KMS-11 (cell line): ENCODE results near the gene PPFIBP2.

Experiments
- H2AFZ ChIP-seq: fragments of 200-600 bp; sonication (generic); 2 replicates; pipeline ENCODE4 v1.6.1; 2016; ENCODE audit warnings: antibody characterized with exemption, mixed run types, low read depth
- H3K27ac ChIP-seq: fragments of 200-600 bp; sonication (generic); 2 replicates; pipeline ENCODE4 v1.6.1; 2016; ENCODE audit warnings: mild to moderate bottlenecking, mixed run types
- H3K27me3 ChIP-seq: fragments of 200-600 bp; sonication (generic); 2 replicates; pipeline ENCODE4 v1.6.1; 2017; ENCODE audit warnings: mild to moderate bottlenecking, low read depth, mixed run types, moderate library complexity; ENCODE audit not compliant: insufficient read depth
- H3K36me3 ChIP-seq: fragments of 200-600 bp; sonication (generic); 2 replicates; pipeline ENCODE4 v1.6.1; 2017; ENCODE audit warnings: mild to moderate bottlenecking, mixed run types; ENCODE audit not compliant: insufficient read depth
- H3K4me1 ChIP-seq: fragments of 200-600 bp; sonication (generic); 2 replicates; pipeline ENCODE4 v1.6.1; 2016; ENCODE audit warnings: mild to moderate bottlenecking, low read depth, mixed run types; ENCODE audit not compliant: poor library complexity, severe bottlenecking
- H3K4me2 ChIP-seq: fragments of 200-600 bp; sonication (generic); 2 replicates; pipeline ENCODE4 v1.7.0; 2016; ENCODE audit warnings: mild to moderate bottlenecking, mixed run types
- H3K4me3 ChIP-seq: fragments of 200-600 bp; sonication (generic); IDR thresholded peaks from 2 replicates; pipeline ENCODE4 v1.6.1; 2017; ENCODE audit warnings: low read depth, low read length, mixed read lengths; ENCODE audit not compliant: insufficient read depth
- H3K79me2 ChIP-seq: fragments of 200-600 bp; sonication (generic); 2 replicates; pipeline ENCODE4 v1.6.1; 2016; ENCODE audit warnings: low read depth, mixed run types; ENCODE audit not compliant: insufficient read depth
- H3K9ac ChIP-seq: fragments of 200-600 bp; sonication (generic); 2 replicates; pipeline ENCODE4 v1.6.1; 2016; ENCODE audit warnings: mild to moderate bottlenecking, mixed run types
- H4K20me1 ChIP-seq: fragments of 200-600 bp; sonication (generic); 2 replicates; pipeline ENCODE4 v1.6.1; 2016; ENCODE audit warnings: mild to moderate bottlenecking, mixed run types; ENCODE audit not compliant: insufficient read depth
- CTCF ChIP-seq: fragments of 200-600 bp; sonication (generic); conservative IDR thresholded peaks from 2 replicates; pipeline ENCODE4 v1.6.1; 2017; ENCODE audit warnings: low read depth, mild to moderate bottlenecking, antibody characterized with exemption, low read length, moderate library complexity, mixed read lengths

PPFIBP2 gene

GRCh38 chr11:7646866-7647265 lies 133.1 kb downstream of the PPFIBP2 start:
- TF ChIP-seq CTCF, result no peak
- H3K79me2 ChIP-seq, result no peaks in the 10 kb centered on the region
- H3K4me1 ChIP-seq, result no peaks in the 10 kb centered on the region
- H3K27ac ChIP-seq, result no peak overlapping the region
- H3K27me3 ChIP-seq, result no peaks in the 10 kb centered on the region
- H2AFZ ChIP-seq, result no peak overlapping the region
- H4K20me1 ChIP-seq, result no peaks in the 10 kb centered on the region
- H3K36me3 ChIP-seq, result no peaks in the 10 kb centered on the region
- no peak overlapping the region for H3K4me3 ChIP-seq
- no peak overlapping the region for H3K4me2 ChIP-seq
- H3K9ac ChIP-seq, result no peak overlapping the region

- H2AFZ ChIP-seq, result no peak overlapping the region
- no peaks in the 10 kb centered on the region for H3K79me2 ChIP-seq
- no peak overlapping the region for H3K9ac ChIP-seq
- H3K4me1 ChIP-seq, result no peaks in the 10 kb centered on the region
- no peak overlapping the region for H3K4me2 ChIP-seq
- TF ChIP-seq CTCF, result no peak
- H3K4me3 ChIP-seq, result no peak overlapping the region
- H3K36me3 ChIP-seq, result no peaks in the 10 kb centered on the region
- H3K27ac ChIP-seq, result no peak overlapping the region
- H3K27me3 ChIP-seq, result no peaks in the 10 kb centered on the region
- no peaks in the 10 kb centered on the region for H4K20me1 ChIP-seq
These were observed 134.5 kb downstream of the PPFIBP2 start for GRCh38 chr11:7648264-7648663.

GRCh38 chr11:7651140-7651551 lies 137.3 kb downstream of the PPFIBP2 start:
- H3K36me3 ChIP-seq, result no peaks in the 10 kb centered on the region
- H2AFZ ChIP-seq, result no peak overlapping the region
- H3K4me3 ChIP-seq, result no peak overlapping the region
- no peak overlapping the region for H3K9ac ChIP-seq
- H3K4me1 ChIP-seq, result no peaks in the 10 kb centered on the region
- no peak for TF ChIP-seq CTCF
- no peak overlapping the region for H3K4me2 ChIP-seq
- no peaks in the 10 kb centered on the region for H3K27me3 ChIP-seq
- no peaks in the 10 kb centered on the region for H3K79me2 ChIP-seq
- no peak overlapping the region for H3K27ac ChIP-seq
- H4K20me1 ChIP-seq, result no peaks in the 10 kb centered on the region

- Histone ChIP-seq H3K4me2 (no peak overlapping the region), H4K20me1 (no peaks in the 10 kb centered on the region), H3K4me1 (no peaks in the 10 kb centered on the region), H2AFZ (no peak overlapping the region), H3K4me3 (no peak overlapping the region), H3K9ac (no peak overlapping the region), H3K27ac (no peak overlapping the region), H3K79me2 (no peaks in the 10 kb centered on the region), H3K36me3 (no peaks in the 10 kb centered on the region), H3K27me3 (no peaks in the 10 kb centered on the region)
- TF ChIP-seq CTCF, result no peak
These were observed 137.9 kb downstream of the PPFIBP2 start for GRCh38 chr11:7651700-7652099.
